SK-N-SH (cell line): ENCODE measurements around the gene SLAMF1. TPM values are rescaled to one million over a fixed set of nuclear protein-coding genes. Genes with fewer than 3 reads are reported as not detected.

ENCODE experiments used
- CTCF ChIA-PET: fragments of 300-600, 350-600 bp; formaldehyde crosslinking; extraction: SDS; loops from one replicate; lab custom pipeline; 2021; lab: Yijun Ruan, JAX
- POLR2A ChIA-PET: fragments of 350-600 bp; sonication (Branson Sonifier 250); formaldehyde crosslinking; extraction: SDS; loops from one replicate; lab custom pipeline; 2020; ENCODE audit warnings: antibody characterized with exemption, inconsistent platforms; lab: Yijun Ruan, JAX
- DNase-seq: peaks from one replicate; pipeline ENCODE4 v3.0.0; 2012
- H2AFZ ChIP-seq: fragments of 200-600 bp; sonication (generic); 2 replicates; pipeline ENCODE4 v1.8.1; 2016; ENCODE audit warnings: antibody characterized with exemption, mild to moderate bottlenecking, low read depth
- H3F3A ChIP-seq: fragments of 200-600 bp; sonication (generic); replicated peaks from 2 replicates; pipeline ENCODE3; 2016; ENCODE audit warnings: antibody characterized with exemption, mild to moderate bottlenecking; ENCODE audit not compliant: insufficient read depth
- H3K27ac ChIP-seq, 2 experiments: fragments of 200-500 bp in 1 of 2; fragments of 200-600 bp in 1 of 2; sonication (Bioruptor generic) in 1 of 2; sonication (generic), shearing (Covaris generic) in 1 of 2; 2 replicates each; pipeline versions ENCODE4 v1.5.1 to v1.6.1; 2014 to 2016; ENCODE audit warnings: low read depth in 2 of 2, inconsistent platforms in 1 of 2, low read length in 1 of 2, mild to moderate bottlenecking in 1 of 2, mixed read lengths in 1 of 2
- H3K27me3 ChIP-seq: fragments of 200-600 bp; sonication (generic), shearing (Covaris generic); 2 replicates; pipeline ENCODE4 v1.6.1; 2016; ENCODE audit warnings: mixed run types; ENCODE audit not compliant: insufficient read depth
- H3K36me3 ChIP-seq, 2 experiments: fragments of 200-500 bp in 1 of 2; fragments of 200-600 bp in 1 of 2; sonication (Bioruptor generic) in 1 of 2; sonication (generic) in 1 of 2; replicated peaks in 1 of 2; 2 replicates each; pipeline versions ENCODE3 to v1.5.1; 2014 to 2016; ENCODE audit warnings: low read length in 1 of 2, mild to moderate bottlenecking in 1 of 2; ENCODE audit not compliant: insufficient read depth in 2 of 2, control insufficient read depth in 1 of 2
- H3K4me1 ChIP-seq, 2 experiments: fragments of 200-500 bp in 1 of 2; fragments of 200-600 bp in 1 of 2; sonication (Bioruptor generic) in 1 of 2; sonication (generic), shearing (Covaris generic) in 1 of 2; 2 replicates each; pipeline versions ENCODE4 v1.5.1 to v1.6.1; 2014 to 2016; ENCODE audit warnings: low read depth in 1 of 2, low read length in 1 of 2, mixed run types in 1 of 2; ENCODE audit not compliant: insufficient read depth in 2 of 2, control insufficient read depth in 1 of 2
- H3K4me2 ChIP-seq: fragments of 200-600 bp; sonication (generic), shearing (Covaris generic); 2 replicates; pipeline ENCODE4 v1.6.1; 2017; ENCODE audit warnings: mixed run types
- H3K4me3 ChIP-seq, 2 experiments: fragments of 200-500 bp in 1 of 2; fragments of 200-600 bp in 1 of 2; sonication (Bioruptor generic) in 1 of 2; sonication (generic), shearing (Covaris generic) in 1 of 2; 2 replicates each; pipeline versions ENCODE4 v1.5.1 to v1.8.1; 2014 to 2016; ENCODE audit warnings: low read depth in 2 of 2, inconsistent platforms in 1 of 2, low read length in 1 of 2, mild to moderate bottlenecking in 1 of 2, mixed read lengths in 1 of 2, moderate library complexity in 1 of 2
- H3K79me2 ChIP-seq: fragments of 200-600 bp; sonication (generic); 2 replicates; pipeline ENCODE4 v1.8.1; 2017; ENCODE audit warnings: mild to moderate bottlenecking; ENCODE audit not compliant: insufficient read depth
- H3K9ac ChIP-seq: fragments of 200-600 bp; sonication (generic); 2 replicates; pipeline ENCODE4 v1.6.1; 2017; ENCODE audit warnings: mixed run types
- H3K9me2 ChIP-seq: fragments of 200-600 bp; sonication (generic); 2 replicates; pipeline ENCODE4 v1.6.1; 2017; ENCODE audit warnings: mixed run types
- H3K9me3 ChIP-seq: fragments of 200-600 bp; sonication (generic); 2 replicates; pipeline ENCODE4 v1.6.1; 2017; ENCODE audit warnings: mixed run types, mild to moderate bottlenecking, moderate library complexity
- H4K20me1 ChIP-seq: fragments of 200-600 bp; sonication (generic); 2 replicates; pipeline ENCODE4 v1.6.1; 2017; ENCODE audit warnings: mild to moderate bottlenecking, mixed run types; ENCODE audit not compliant: insufficient read depth
- CHD2 ChIP-seq: fragments of 150-350 bp; IDR thresholded peaks from 2 replicates; pipeline ENCODE4 v1.6.1; 2018; ENCODE audit warnings: low read length; ENCODE audit not compliant: partially characterized antibody
- CTCF ChIP-seq: fragments of 200-600 bp; sonication (generic); IDR thresholded peaks from 2 replicates; pipeline ENCODE4 v1.6.1; 2017; ENCODE audit warnings: antibody characterized with exemption, mild to moderate bottlenecking, moderate library complexity
- ELF1 ChIP-seq: IDR thresholded peaks from 2 replicates; pipeline ENCODE4 v1.4.0; 2012
- EP300 ChIP-seq, 2 experiments: IDR thresholded peaks; 2 replicates each; pipeline versions ENCODE4 v1.4.0 to v1.6.1; 2012; ENCODE audit warnings: borderline replicate concordance in 1 of 2, low read depth in 1 of 2, low read length in 1 of 2
- FOSL2 ChIP-seq: IDR thresholded peaks from 2 replicates; pipeline ENCODE4 v1.4.0; 2012; ENCODE audit warnings: low read depth, mild to moderate bottlenecking, moderate library complexity, borderline replicate concordance
- FOXJ3 ChIP-seq: sonication (generic); formaldehyde crosslinking; IDR thresholded peaks from 2 replicates; pipeline ENCODE4 v1.5.1; 2020; ENCODE audit warnings: mild to moderate bottlenecking, missing genetic modification reagents
- FOXM1 ChIP-seq: IDR thresholded peaks from 2 replicates; pipeline ENCODE4 v1.4.0; 2012; ENCODE audit warnings: low read depth, mild to moderate bottlenecking
- GABPA ChIP-seq: IDR thresholded peaks from 2 replicates; pipeline ENCODE4 v1.4.0; 2012; ENCODE audit warnings: low read depth, mild to moderate bottlenecking
- GATA2 ChIP-seq: sonication (generic); formaldehyde crosslinking; IDR thresholded peaks from 2 replicates; pipeline ENCODE4 v1.5.0; 2020; ENCODE audit warnings: mild to moderate bottlenecking, missing genetic modification reagents
- JUND ChIP-seq: IDR thresholded peaks from 2 replicates; pipeline ENCODE4 v1.4.0; 2012
- MEF2A ChIP-seq: IDR thresholded peaks from 2 replicates; pipeline ENCODE4 v1.4.0; 2012; ENCODE audit warnings: low read depth, borderline replicate concordance
- MXI1 ChIP-seq: IDR thresholded peaks from 2 replicates; pipeline ENCODE4 v1.6.1; 2012; ENCODE audit warnings: mild to moderate bottlenecking, low read depth, low read length, improper control_type of control experiment
- NFIC ChIP-seq: IDR thresholded peaks from 2 replicates; pipeline ENCODE4 v1.4.0; 2012; ENCODE audit warnings: borderline replicate concordance
- POLR2AphosphoS5 ChIP-seq: IDR thresholded peaks from 2 replicates; pipeline ENCODE4 v1.6.1; 2012; ENCODE audit warnings: low read depth, low read length
- RCOR1 ChIP-seq: fragments of 150-350 bp; IDR thresholded peaks from 2 replicates; pipeline ENCODE4 v1.6.1; 2017; ENCODE audit warnings: antibody characterized with exemption, low read length
- RXRA ChIP-seq: IDR thresholded peaks from 2 replicates; pipeline ENCODE4 v1.4.0; 2012; ENCODE audit warnings: low read depth, mild to moderate bottlenecking, borderline replicate concordance
- SMC3 ChIP-seq: IDR thresholded peaks from 2 replicates; pipeline ENCODE4 v1.6.1; 2012; ENCODE audit warnings: low read depth, low read length, improper control_type of control experiment
- TCF12 ChIP-seq: IDR thresholded peaks from 2 replicates; pipeline ENCODE4 v1.4.0; 2012
- TEAD4 ChIP-seq: IDR thresholded peaks from 2 replicates; pipeline ENCODE4 v1.4.0; 2012; ENCODE audit warnings: mild to moderate bottlenecking, borderline replicate concordance; ENCODE audit not compliant: insufficient read depth
- WGBS: methylation state at CpG from one replicate; pipeline ENCODE4 v1.1.6; 2017; ENCODE audit warnings: low lambda C conversion rate; 5-methylcytosine and 5-hydroxymethylcytosine counted together
- polyA plus RNA-seq, 3 experiments: library from polyadenylated mRNA; depleted of rRNA; stranded (reverse); fragments of >200 nt; gene quantifications; 2 replicates each; pipeline ENCODE4 v1.2.3, GENCODE V29; 2012

The SLAMF1 gene
- polyA plus RNA-seq, 1 of the 3 experiments (the other 2 are of a cell fraction): not detected

- Histone ChIP-seq H3K36me3 (no peaks in the 10 kb centered on the region), H3K9me3 (no peaks in the 10 kb centered on the region), H3K9ac (no peak overlapping the region), H4K20me1 (no peaks in the 10 kb centered on the region), H3K4me1 (no peaks in the 10 kb centered on the region), H3K9me2 (no peaks in the 10 kb centered on the region), H3F3A (no peaks in the 10 kb centered on the region), H3K27ac (no peak overlapping the region), H3K4me2 (no peak overlapping the region), H3K4me3 (no peak overlapping the region), H3K79me2 (no peaks in the 10 kb centered on the region), H3K27me3 (peaks cover 5% of the 10 kb centered on the region; the same call in 1 of the 2 replicates), H2AFZ (no peak overlapping the region)
- WGBS: 3% methylated on average over 1 of the region's 1 CpG
- POLR2A ChIA-PET: no interaction called here
- CTCF ChIA-PET: interaction anchor here (0.9 kb wide), 1 partner anchor 16 kb away, joined by 3 read pairs; no protein-coding TSS in a partner anchor
- TF ChIP-seq FOXM1 (no peak), MEF2A (no peak), RXRA (no peak), TEAD4 (no peak), ELF1 (no peak), SMC3 (no peak), MXI1 (no peak), CTCF (no peak), FOXJ3 (no peak), GABPA (no peak), TCF12 (no peak), EP300 (IDR thresholded peaks at IDR 0.05; ENCODE audit: borderline replicate concordance in 1 of 2, low read depth in 1 of 2, low read length in 1 of 2) (no peak), RCOR1 (no peak), FOSL2 (no peak)
- no peak for DNase-seq
Observed at GRCh38 chr1:160590488-160590887, 56.4 kb downstream of the SLAMF1 start.

GRCh38 chr1:160588468-160588867 lies 58.4 kb downstream of the SLAMF1 start:
- 9% methylated on average over 6 of the region's 6 CpGs for WGBS
- ChIA-PET POLR2A (no interaction called here), CTCF (no interaction called here)
- no peak overlapping the region for H3K4me3 ChIP-seq
- no peaks in the 10 kb centered on the region for H3K9me3 ChIP-seq
- no peaks in the 10 kb centered on the region for H3K36me3 ChIP-seq
- H3K9ac ChIP-seq: no peak overlapping the region
- H3K4me1 ChIP-seq: no peaks in the 10 kb centered on the region
- H2AFZ ChIP-seq: no peak overlapping the region
- no peak for DNase-seq
- H3K27ac ChIP-seq: no peak overlapping the region
- H4K20me1 ChIP-seq: no peaks in the 10 kb centered on the region
- H3F3A ChIP-seq: no peaks in the 10 kb centered on the region
- no peak overlapping the region for H3K4me2 ChIP-seq
- no peaks in the 10 kb centered on the region for H3K79me2 ChIP-seq
- no peaks in the 10 kb centered on the region for H3K9me2 ChIP-seq
- TF ChIP-seq FOXM1 (no peak), POLR2AphosphoS5 (no peak), JUND (no peak), NFIC (no peak), TEAD4 (no peak), CHD2 (no peak), GATA2 (CRISPR knock-in tag) (no peak), GABPA (no peak)
- H3K27me3 ChIP-seq: peaks cover 5% of the 10 kb centered on the region; the same call in 1 of the 2 replicates
